ENCODE measurements around the gene RCOR1.

Gene RCOR1

DNA sequence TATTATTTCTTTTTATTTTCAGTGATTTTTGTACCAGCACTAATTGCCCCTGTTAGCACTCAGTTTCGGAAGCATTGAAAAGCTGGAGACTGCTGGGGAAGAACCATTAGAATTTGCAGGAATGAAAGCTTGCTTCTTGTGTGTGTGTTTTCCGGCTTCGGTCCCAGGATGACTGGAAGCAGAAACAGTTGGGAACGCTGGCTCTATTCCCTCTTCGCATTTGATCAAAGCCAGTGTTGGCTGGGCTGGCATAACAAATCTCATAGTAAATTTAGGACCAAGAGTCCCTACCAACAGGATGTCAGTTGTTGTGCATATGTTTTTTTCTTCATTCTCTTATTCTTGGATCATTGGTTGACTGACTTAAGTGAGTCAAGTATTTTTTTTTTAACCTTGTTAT lies 131.2 kb downstream of the RCOR1 start:
- DNase-seq (ENCODE audit: low read depth in 2 of 2): no peak

DNA sequence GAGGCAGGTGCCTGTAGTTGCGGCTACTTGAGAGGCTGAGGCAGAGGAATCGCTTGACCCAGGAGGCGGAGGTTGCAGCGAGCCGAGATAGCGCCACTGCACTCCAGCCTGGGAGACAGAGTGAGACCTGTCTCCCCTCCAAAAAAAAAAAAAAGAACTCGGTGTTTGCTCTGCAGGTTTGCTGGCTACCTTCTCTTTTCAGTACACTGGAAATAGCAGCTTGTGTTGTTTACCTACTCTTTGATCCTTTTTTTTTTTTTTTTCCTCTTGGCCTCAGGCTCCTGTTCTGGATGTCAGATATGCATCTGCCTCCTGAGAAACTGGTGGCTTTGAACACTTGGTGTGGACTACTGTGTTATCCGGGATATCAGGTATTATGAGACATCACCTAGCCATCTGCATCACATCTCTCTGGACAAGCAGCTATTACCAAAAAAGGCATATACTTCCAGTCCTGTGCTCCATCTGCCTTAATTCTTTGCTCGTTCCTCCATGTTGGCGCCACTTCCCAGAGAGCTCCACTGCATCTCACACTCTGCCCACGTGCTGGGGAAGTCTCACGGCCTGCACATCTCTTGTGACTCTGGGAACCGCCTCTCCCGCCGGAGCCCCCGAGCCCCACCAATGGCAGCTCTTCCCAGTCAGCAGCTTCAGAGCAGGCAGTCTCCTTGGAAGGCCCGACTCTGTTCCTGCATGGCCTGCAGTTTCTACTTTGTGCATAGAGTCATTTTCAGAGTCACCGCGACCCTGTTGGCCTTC lies 133.9 kb downstream of the RCOR1 start:
- no peak for DNase-seq (ENCODE audit: low read depth in 2 of 2)

DNA sequence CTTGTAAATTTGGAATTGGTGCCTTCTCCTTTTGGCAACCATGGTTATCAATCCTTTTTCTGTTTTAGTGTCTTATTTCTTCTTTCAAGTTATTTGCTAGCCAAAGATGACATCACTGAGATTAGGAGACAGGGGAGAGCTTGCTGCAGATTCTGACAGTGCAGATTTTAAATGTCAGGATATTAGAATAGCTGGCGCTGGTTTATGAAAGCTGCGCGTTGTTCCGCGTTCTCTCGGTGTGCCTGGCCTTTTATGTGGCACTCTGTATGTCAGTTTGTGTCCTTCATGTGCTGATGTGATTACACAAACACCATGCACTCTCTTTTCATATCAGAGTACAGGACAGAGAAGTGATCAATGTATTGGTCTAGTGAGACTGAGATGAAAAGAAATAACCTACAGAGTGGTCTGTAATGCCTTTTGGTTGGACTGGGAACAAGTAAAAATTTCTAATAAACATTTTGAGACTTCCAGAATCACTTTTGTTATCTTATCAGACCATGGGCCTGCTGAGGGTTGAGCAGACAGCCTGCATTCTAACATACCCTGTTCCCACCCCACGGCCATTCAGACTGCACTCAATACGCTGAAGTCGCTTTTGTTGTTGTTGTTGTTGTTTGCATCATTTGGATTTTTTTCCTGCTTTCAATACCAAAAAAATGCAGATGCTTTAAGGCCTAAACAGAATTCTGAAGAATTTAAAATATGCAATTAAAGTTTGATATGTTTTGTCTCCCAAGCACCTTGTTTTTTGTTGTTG lies 135.1 kb downstream of the RCOR1 start:
- DNase-seq (ENCODE audit: low read depth in 2 of 2): no peak

GRCh38 chr14:102728501-102728900 lies 136.1 kb downstream of the RCOR1 start:
- DNase-seq (ENCODE audit: low read depth in 2 of 2): no peak

- no peak for DNase-seq (ENCODE audit: low read depth in 2 of 2)
Observed at GRCh38 chr14:102729268-102729667, 136.8 kb downstream of the RCOR1 start.

DNA sequence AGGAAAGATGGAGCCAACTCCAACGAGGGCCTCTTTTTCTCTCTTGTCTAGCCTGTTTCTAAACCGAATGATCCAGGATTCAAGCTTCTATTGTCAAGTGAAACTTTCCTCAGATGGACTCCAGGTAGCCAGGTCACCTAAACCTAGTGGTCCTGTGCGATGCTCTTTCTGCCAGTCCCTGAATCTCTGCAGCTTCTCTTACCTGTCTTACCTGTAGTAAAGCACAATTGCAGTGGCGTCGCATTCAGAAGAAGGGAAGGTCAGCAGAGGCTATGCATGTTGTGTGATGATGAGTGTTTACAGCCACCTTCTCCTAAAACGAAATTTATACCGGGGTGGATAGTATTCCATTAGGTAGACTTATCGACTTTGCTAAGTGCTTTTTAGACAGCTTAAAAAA lies 137.4 kb downstream of the RCOR1 start:
- DNase-seq (ENCODE audit: low read depth in 2 of 2): no peak

- no peak for DNase-seq (ENCODE audit: low read depth in 2 of 2)
Observed at GRCh38 chr14:102731101-102731870, 138.8 kb downstream of the RCOR1 start.

- no peak for DNase-seq (ENCODE audit: low read depth in 2 of 2)
Observed at GRCh38 chr14:102731871-102732800, 139.7 kb downstream of the RCOR1 start.

GRCh38 chr14:102732924-102733323 lies 140.5 kb downstream of the RCOR1 start:
- DNase-seq (ENCODE audit: low read depth in 2 of 2): no peak

- DNase-seq (ENCODE audit: low read depth in 2 of 2): no peak
Observed at GRCh38 chr14:102733326-102733725, 140.9 kb downstream of the RCOR1 start.

GRCh38 chr14:102734436-102734835 lies 142.0 kb downstream of the RCOR1 start:
- DNase-seq (ENCODE audit: low read depth in 2 of 2): no peak

DNA sequence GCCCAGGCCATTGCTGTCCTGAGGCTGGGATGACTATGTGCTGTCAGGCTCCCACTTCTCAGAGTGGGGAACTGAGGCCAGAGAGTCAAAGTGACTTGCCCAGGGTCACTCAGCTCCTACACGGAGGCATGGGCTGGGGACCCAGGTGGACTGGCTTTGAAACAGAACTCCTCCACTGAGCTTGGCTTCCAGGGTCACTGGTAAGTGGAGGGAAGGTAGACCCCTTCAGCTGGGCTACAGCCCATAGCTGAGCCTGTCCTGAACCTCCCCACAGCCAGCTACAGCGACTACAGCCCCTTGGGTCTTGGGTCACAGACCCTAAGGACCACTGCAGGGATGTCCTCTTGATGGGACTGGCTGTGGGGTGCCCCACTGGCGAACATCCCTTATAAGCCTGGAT lies 144.5 kb downstream of the RCOR1 start:
- DNase-seq (ENCODE audit: low read depth in 2 of 2): no peak

DNA sequence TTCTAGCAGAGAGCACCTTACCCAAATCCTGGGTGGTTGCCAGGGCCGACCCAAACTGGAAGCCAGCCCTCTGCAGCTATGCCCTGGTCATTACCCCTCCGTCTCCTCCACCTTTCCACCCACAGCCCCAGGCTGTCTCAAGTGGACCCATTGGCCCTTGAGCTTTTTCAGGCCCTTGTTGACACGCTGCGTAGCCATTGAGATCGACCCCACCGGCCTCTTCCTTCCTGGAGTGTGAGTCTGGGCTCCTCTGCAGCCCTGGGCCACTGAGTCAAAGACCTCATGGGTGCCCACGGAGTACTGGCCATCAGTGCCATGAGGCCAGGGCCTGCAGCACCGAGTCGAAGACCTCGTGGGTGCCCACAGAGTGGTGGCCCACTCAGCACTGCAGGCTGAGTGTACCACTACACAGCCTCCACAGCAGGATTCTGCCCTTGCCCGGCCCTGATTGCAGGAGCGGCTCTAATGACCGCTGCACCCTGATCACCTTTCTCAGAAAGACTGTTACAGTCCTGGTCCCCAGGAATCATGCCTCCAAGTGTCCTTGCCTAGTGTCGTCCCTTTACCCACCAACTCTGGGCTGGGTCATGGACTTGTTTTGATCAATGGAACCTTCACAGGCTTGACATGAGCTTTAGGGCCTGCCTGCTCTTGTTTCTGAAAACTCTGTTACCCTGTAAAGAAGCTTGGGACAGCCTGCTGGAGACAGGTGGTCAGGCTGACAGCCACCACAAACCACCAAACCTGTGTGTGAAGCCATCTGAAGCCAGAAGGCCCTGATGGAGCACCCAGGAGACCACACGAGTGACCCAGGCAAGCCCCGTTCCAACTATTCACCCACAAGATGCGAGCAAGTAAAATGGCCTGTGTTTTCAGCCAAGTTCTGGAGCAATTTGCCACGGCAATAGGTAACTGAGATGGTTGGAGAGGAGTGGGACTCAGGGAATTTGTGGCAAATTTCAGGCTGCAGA lies 145.2 kb downstream of the RCOR1 start:
- DNase-seq (ENCODE audit: low read depth in 2 of 2): no peak

- DNase-seq (ENCODE audit: low read depth in 2 of 2): no peak
Observed at GRCh38 chr14:102738373-102739189, 146.1 kb downstream of the RCOR1 start.

GRCh38 chr14:102739190-102739469 lies 146.7 kb downstream of the RCOR1 start:
- DNase-seq (ENCODE audit: low read depth in 2 of 2): no peak

DNA sequence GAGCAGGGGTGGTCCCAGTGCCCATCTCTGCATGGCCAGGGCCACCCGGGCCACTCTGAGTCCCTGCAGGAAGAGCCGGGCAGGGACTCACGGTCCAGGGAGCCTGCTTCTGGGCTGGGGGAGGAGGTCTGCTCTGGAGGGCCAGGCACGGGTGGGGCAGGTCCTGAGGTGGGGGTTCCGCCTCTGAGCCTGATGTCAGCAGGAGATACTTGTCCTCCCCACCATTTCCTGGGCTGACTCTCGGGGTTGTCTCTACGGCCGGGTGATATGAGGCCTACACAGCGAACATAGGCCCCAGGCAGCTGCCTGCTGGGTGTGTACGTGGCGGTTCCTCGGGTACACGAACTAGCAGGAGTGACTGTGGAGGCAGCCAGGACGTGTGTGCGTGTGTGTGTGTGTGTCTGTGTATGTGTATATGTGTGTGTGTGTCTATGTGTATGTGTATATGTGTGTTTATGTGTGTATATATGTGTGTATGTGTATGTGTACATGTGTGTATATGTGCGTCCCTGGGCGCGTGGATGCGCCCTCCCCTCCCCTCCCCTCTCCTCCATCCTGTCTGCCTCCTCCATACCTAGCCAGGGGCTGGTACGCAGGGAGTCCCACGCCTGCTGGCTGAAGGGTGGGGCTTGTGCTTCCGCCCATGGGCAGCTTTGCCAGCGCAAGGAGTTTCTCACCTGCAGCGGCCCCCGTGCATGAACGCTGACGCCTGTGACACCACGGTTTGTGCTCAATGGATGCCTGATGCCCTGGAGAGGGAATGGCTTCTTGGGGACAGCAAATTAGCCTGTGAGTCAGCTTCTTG lies 154.4 kb downstream of the RCOR1 start:
- DNase-seq (ENCODE audit: low read depth in 2 of 2): no peak

- no peak for DNase-seq (ENCODE audit: low read depth in 2 of 2)
Observed at GRCh38 chr14:102748806-102749205, 156.4 kb downstream of the RCOR1 start.

- no peak for DNase-seq (ENCODE audit: low read depth in 2 of 2)
Observed at GRCh38 chr14:102749393-102750305, 157.2 kb downstream of the RCOR1 start.
